ENCODE data around the gene CDH5. TPM values are rescaled to one million over a fixed set of nuclear protein-coding genes. Genes with fewer than 3 reads are reported as not detected.

The CDH5 gene
- total RNA-seq, 4 donors from 2014 or later, result 1.7 to 21.6 (median 8.0) TPM

- no peak for TF ChIP-seq POLR2A (IDR thresholded peaks at IDR 0.05)
- TF ChIP-seq CTCF (IDR thresholded peaks at IDR 0.05), result no peak
Measured at GRCh38 chr16:66416939-66417700, 50.6 kb downstream of the CDH5 start.

GRCh38 chr16:66418165-66418962, 51.9 kb downstream of the CDH5 start:
- DNase-seq, result no peak
- intact Hi-C loops (cut with DNase I), result no loop called here
- TF ChIP-seq POLR2A (IDR thresholded peaks at IDR 0.05) (no peak), CTCF (IDR thresholded peaks at IDR 0.05) (no peak)
- H3K9me3 ChIP-seq, result no peaks in the 10 kb centered on the region
- no peaks in the 10 kb centered on the region for H3K4me1 ChIP-seq
- no peak overlapping the region for H3K4me3 ChIP-seq
- no peaks in the 10 kb centered on the region for H3K36me3 ChIP-seq
- no peak overlapping the region for H3K27ac ChIP-seq
- WGBS, 2 donors, result 64 to 72% methylated on average over 8 to 9 of the region's 9 CpGs
- H3K27me3 ChIP-seq, result peaks cover 0 to 22% (median 0%) of the 10 kb centered on the region in 4 donors

More at GRCh38 chr16:66416939-66417700, 50.6 kb downstream of the CDH5 start:
- Histone ChIP-seq H3K9me3 (no peaks in the 10 kb centered on the region), H3K27ac (no peak overlapping the region), H3K27me3 (peaks cover 0 to 17% (median 0%) of the 10 kb centered on the region in 4 donors), H3K4me3 (no peak overlapping the region), H3K4me1 (no peaks in the 10 kb centered on the region), H3K36me3 (no peaks in the 10 kb centered on the region)
- WGBS, 2 donors, result 71% methylated on average over 9 of the region's 9 CpGs
- DNase-seq, result no peak
- intact Hi-C loops (cut with DNase I), result no loop called here

GRCh38 chr16:66419527-66419926, 53.0 kb downstream of the CDH5 start:
- no peak overlapping the region for H3K4me3 ChIP-seq
- H3K27me3 ChIP-seq, result peaks cover 0 to 32% (median 0%) of the 10 kb centered on the region in 4 donors
- H3K27ac ChIP-seq, result no peak overlapping the region
- intact Hi-C loops (cut with DNase I), result no loop called here
- H3K36me3 ChIP-seq, result no peaks in the 10 kb centered on the region
- 43 to 81% methylated on average over 2 to 3 of the region's 3 CpGs for WGBS, 2 donors
- no peaks in the 10 kb centered on the region for H3K9me3 ChIP-seq
- no peak for DNase-seq
- TF ChIP-seq POLR2A (IDR thresholded peaks at IDR 0.05) (no peak), CTCF (IDR thresholded peaks at IDR 0.05) (no peak)
- H3K4me1 ChIP-seq, result no peaks in the 10 kb centered on the region

GRCh38 chr16:66420396-66420795, 53.9 kb downstream of the CDH5 start:
- DNase-seq, result no peak
- intact Hi-C loops (cut with DNase I), result no loop called here
- WGBS, 2 donors, result 33 to 60% methylated on average over 1 of the region's 1 CpG

More at GRCh38 chr16:66420396-66420795, 53.9 kb downstream of the CDH5 start:
- TF ChIP-seq POLR2A (IDR thresholded peaks at IDR 0.05), result no peak
- TF ChIP-seq CTCF (IDR thresholded peaks at IDR 0.05), result no peak
- no peaks in the 10 kb centered on the region for H3K9me3 ChIP-seq
- H3K4me3 ChIP-seq, result no peak overlapping the region
- no peaks in the 10 kb centered on the region for H3K36me3 ChIP-seq
- peaks cover 0 to 41% (median 0%) of the 10 kb centered on the region in 4 donors for H3K27me3 ChIP-seq
- no peak overlapping the region for H3K27ac ChIP-seq
- H3K4me1 ChIP-seq, result no peaks in the 10 kb centered on the region

Measured in esophagus squamous epithelium (tissue), 5 donors.